ENCODE data around the gene TMCO1.

DNA sequence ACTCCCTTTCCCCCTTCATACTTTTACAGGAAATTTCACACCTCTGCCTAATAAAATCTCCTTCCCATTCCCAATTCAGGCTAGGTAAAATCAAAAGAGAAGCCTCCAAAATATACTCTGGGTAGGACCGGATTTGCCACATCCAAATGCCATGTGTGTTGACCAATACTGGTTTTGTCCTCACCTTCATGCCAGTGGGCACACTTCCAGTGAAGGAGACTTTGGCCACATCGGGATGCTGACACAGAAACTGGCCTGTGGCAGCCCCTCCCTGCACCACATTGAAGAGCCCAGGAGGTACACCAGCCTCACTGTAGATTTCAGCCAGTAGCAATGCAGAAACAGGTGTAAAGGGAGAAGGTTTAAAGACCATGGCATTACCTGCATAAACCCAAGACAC lies 88.4 kb downstream of the TMCO1 start:
- TF ChIP-seq CTCF (conservative IDR thresholded peaks at IDR 0.05; ENCODE audit: low read depth, low read length): no peak
- TF ChIP-seq EZH2 (IDR thresholded peaks at IDR 0.05; ENCODE audit: borderline replicate concordance, low read depth, low read length, poor library complexity, severe bottlenecking): no peak

All from A673 (cell line).